ENCODE results near the gene CSMD2.

CSMD2 gene

GRCh38 chr1:33949570-33949969 lies 215.5 kb downstream of the CSMD2 start:
- no peak for DNase-seq

GRCh38 chr1:33948291-33948690 lies 216.7 kb downstream of the CSMD2 start:
- no peak for DNase-seq

- no peak for DNase-seq
These were observed 218.2 kb downstream of the CSMD2 start for GRCh38 chr1:33946836-33947235.

- DNase-seq, result no peak
These were observed 220.2 kb downstream of the CSMD2 start for GRCh38 chr1:33944846-33945245.

- no peak for DNase-seq
These were observed 221.1 kb downstream of the CSMD2 start for GRCh38 chr1:33943978-33944377.

GRCh38 chr1:33932871-33933270 lies 232.2 kb downstream of the CSMD2 start:
- DNase-seq, result no peak

GRCh38 chr1:33931111-33931475 lies 233.9 kb downstream of the CSMD2 start:
- no peak for DNase-seq

- DNase-seq, result peak; percentile 34
These were observed 234.5 kb downstream of the CSMD2 start for GRCh38 chr1:33930346-33931110.

GRCh38 chr1:33928251-33928650 lies 236.8 kb downstream of the CSMD2 start:
- DNase-seq, result no peak

- DNase-seq, result no peak
These were observed 237.3 kb downstream of the CSMD2 start for GRCh38 chr1:33927721-33928120.

- no peak for DNase-seq
These were observed 239.4 kb downstream of the CSMD2 start for GRCh38 chr1:33925586-33925985.

- no peak for DNase-seq
These were observed 243.7 kb downstream of the CSMD2 start for GRCh38 chr1:33921281-33921680.

GRCh38 chr1:33918368-33918767 lies 246.7 kb downstream of the CSMD2 start:
- no peak for DNase-seq

- DNase-seq, result no peak
These were observed 248.2 kb downstream of the CSMD2 start for GRCh38 chr1:33916786-33917185.

- DNase-seq, result no peak
These were observed 250.5 kb downstream of the CSMD2 start for GRCh38 chr1:33914531-33914930.

- DNase-seq, result no peak
These were observed 256.6 kb downstream of the CSMD2 start for GRCh38 chr1:33908324-33908956.

- no peak for DNase-seq
These were observed 258.9 kb downstream of the CSMD2 start for GRCh38 chr1:33906156-33906555.

- DNase-seq, result no peak
These were observed 259.8 kb downstream of the CSMD2 start for GRCh38 chr1:33905241-33905640.

GRCh38 chr1:33903210-33903589 lies 261.8 kb downstream of the CSMD2 start:
- no peak for DNase-seq

- DNase-seq, result no peak
These were observed 262.4 kb downstream of the CSMD2 start for GRCh38 chr1:33902486-33903209.

- DNase-seq, result no peak
These were observed 265.3 kb downstream of the CSMD2 start for GRCh38 chr1:33899746-33900145.

- no peak for DNase-seq
These were observed 266.1 kb downstream of the CSMD2 start for GRCh38 chr1:33898881-33899280.

- DNase-seq, result no peak
These were observed 266.6 kb downstream of the CSMD2 start for GRCh38 chr1:33898406-33898805.

- no peak for DNase-seq
These were observed 267.8 kb downstream of the CSMD2 start for GRCh38 chr1:33897092-33897725.
